Neuron (in vitro differentiated cells): ENCODE results near the gene UFD1.

Experiments used
- H2AFZ ChIP-seq: one replicate; pipeline ENCODE4 v1.6.1; 2013; ENCODE audit warnings: low read depth, mild to moderate bottlenecking, inconsistent platforms, low read length, moderate library complexity
- H3K27me3 ChIP-seq: one replicate; pipeline ENCODE4 v1.6.1; 2013; ENCODE audit warnings: low read length; ENCODE audit not compliant: insufficient read depth
- H3K36me3 ChIP-seq: one replicate; pipeline ENCODE4 v1.6.1; 2013; ENCODE audit warnings: low read length; ENCODE audit not compliant: insufficient read depth
- H3K4me1 ChIP-seq: one replicate; pipeline ENCODE4 v1.6.1; 2013; ENCODE audit warnings: low read length; ENCODE audit not compliant: insufficient read depth
- H3K4me3 ChIP-seq: 2 replicates; pipeline ENCODE4 v1.5.1; 2013; ENCODE audit warnings: mild to moderate bottlenecking, low read length, moderate library complexity
- H3K9me3 ChIP-seq: one replicate; pipeline ENCODE4 v1.6.1; 2013; ENCODE audit warnings: low read length

Gene UFD1, protein sequence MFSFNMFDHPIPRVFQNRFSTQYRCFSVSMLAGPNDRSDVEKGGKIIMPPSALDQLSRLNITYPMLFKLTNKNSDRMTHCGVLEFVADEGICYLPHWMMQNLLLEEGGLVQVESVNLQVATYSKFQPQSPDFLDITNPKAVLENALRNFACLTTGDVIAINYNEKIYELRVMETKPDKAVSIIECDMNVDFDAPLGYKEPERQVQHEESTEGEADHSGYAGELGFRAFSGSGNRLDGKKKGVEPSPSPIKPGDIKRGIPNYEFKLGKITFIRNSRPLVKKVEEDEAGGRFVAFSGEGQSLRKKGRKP

DNA sequence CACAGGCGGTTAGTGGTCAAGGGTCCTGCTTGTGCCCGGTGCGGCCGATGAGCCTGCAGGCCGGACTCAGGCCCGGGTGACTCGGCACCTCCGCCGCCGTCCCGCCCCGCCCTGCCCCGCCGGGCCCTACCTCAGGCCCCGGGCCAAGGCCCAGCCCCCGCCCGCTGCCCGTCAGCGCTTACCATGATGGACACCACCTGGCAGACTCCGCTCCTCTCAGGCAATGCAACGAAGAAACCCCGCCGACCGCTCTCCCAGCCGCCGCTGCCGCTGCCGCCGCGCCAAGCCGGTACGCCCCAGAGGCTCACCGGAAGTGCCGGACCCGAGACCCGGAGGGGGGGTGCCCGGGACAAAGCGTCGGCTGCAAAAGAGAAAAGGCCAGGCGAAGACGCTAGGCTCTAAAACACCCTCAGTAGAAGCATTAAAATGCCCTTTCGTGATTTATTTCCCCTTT, at the start of gene UFD1:
TSS of gene UFD1 (minus strand) at position 293 of the 454 bp plus-strand sequence. CDS start at position 185, 108 bp downstream.
- H3K27me3 ChIP-seq = no peaks in the 10 kb centered on the region
- H3K36me3 ChIP-seq = peaks cover 30% of the 10 kb centered on the region
- H2AFZ ChIP-seq = peak within 1 kb of the TSS; percentile 71
- H3K9me3 ChIP-seq = no peaks in the 10 kb centered on the region
- H3K4me1 ChIP-seq = peaks cover 22% of the 10 kb centered on the region
- H3K4me3 ChIP-seq = peak within 1 kb of the TSS; percentile 100

DNA sequence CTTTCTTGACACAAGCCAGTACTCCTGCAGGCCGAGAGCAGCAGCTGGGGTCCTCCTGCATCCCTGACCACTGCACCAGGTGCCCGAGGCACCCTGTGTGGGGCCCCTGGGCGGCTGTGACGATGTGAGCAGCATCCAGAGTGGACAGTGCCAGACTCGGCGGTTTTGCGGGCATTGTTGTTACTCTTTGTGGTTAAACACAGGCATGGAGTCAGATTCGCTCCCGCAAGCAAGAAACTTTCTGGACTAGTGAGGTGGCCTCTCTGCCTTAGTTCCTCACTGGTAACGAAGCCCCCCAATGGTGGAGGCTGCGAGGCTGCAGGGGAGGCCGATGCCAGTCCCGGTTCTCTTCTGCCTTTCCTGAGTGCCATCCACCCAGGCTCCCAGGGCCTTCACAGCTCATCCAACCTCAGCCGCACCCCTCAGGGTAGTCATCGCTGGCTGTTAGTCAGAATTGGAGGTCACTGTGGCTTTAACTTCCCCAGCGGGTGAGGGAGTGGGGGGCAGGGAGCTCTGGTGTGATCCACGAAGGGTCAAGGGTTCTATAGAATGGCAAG, 48.9 kb upstream of the UFD1 start:
- Histone ChIP-seq H3K4me3 (no peak overlapping the region), H3K27me3 (peaks cover 23% of the 10 kb centered on the region), H3K36me3 (no peaks in the 10 kb centered on the region), H2AFZ (no peak overlapping the region), H3K9me3 (peaks cover 6% of the 10 kb centered on the region), H3K4me1 (no peaks in the 10 kb centered on the region)

DNA sequence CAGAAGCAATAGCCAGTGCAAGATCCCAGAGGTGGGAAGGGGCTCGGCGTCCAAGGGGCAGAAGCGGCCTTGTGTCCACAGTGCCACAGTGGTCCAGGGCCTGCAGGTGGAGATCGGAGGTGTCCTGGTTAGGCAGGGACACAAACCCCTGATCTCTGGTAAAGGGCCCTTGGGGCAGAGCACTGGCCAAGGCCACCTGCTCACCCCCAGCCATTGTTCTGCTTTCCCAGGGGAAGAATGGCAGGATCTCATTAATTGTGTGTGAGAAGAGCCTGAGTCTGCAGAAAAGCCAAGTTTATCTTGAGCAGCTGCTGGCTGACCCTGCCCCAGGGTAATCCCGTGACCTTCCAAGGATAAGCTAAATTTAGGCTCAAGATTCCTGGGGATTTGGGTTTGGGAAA, 48.3 kb upstream of the UFD1 start:
- Histone ChIP-seq H3K9me3 (peaks cover 6% of the 10 kb centered on the region), H3K27me3 (peaks cover 28% of the 10 kb centered on the region), H3K4me1 (no peaks in the 10 kb centered on the region), H2AFZ (no peak overlapping the region), H3K36me3 (no peaks in the 10 kb centered on the region), H3K4me3 (no peak overlapping the region)

DNA sequence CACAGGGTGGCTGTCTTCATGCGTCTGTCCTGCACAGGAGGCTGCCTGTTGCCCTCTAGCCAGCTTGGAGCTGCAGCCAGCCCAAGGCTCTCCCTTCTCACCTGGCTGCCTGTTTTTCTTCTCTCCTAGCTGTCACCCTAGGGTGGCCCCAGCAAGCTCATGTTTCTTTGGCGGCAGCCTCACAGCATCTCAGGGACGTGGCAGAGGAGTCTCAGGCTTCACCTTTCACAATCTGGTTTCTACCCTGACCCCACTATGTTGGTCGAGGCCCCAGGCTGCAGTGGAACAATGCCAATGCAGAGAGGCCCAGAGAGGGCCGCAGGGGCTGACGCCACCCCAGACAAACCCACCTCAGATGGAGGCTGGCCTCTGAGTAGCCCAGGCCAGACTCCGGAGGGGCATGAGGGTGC, 47.7 kb upstream of the UFD1 start:
- no peaks in the 10 kb centered on the region for H3K4me1 ChIP-seq
- no peak overlapping the region for H3K4me3 ChIP-seq
- H3K27me3 ChIP-seq = peaks cover 28% of the 10 kb centered on the region
- H3K9me3 ChIP-seq = peaks cover 6% of the 10 kb centered on the region
- no peaks in the 10 kb centered on the region for H3K36me3 ChIP-seq
- H2AFZ ChIP-seq = no peak overlapping the region

DNA sequence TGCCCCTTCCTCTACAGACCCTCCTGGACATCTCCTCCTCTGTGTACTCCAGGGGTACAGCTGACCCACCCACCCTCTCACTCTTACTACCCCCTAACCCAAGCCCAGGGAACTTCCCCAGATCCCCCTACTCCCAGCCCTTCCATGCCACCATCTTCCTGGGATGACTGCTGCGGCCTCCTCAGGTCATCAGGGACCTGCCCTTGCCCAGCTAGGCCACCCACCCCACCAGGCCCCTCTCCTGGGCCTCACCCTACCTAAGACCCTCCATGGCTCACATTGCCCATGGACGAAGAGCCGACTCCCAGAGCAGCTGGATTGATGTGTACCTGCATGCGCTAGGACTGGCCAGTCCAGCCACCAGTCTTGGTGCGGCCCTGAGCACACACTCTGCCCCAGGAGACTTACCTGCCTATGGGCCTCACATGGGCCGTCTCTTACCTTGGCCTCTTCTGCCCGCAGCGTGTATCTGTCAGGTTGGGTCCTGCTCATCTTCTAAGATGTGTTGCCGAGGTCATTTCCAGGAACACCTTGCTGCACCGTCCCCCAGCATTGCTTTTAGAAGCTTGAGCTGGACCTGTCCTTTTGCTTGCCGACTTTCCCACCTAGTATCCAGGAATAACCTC, 47.2 kb upstream of the UFD1 start:
- no peaks in the 10 kb centered on the region for H3K36me3 ChIP-seq
- peaks cover 28% of the 10 kb centered on the region for H3K27me3 ChIP-seq
- no peak overlapping the region for H3K4me3 ChIP-seq
- H2AFZ ChIP-seq = no peak overlapping the region
- H3K9me3 ChIP-seq = peaks cover 6% of the 10 kb centered on the region
- no peaks in the 10 kb centered on the region for H3K4me1 ChIP-seq

DNA sequence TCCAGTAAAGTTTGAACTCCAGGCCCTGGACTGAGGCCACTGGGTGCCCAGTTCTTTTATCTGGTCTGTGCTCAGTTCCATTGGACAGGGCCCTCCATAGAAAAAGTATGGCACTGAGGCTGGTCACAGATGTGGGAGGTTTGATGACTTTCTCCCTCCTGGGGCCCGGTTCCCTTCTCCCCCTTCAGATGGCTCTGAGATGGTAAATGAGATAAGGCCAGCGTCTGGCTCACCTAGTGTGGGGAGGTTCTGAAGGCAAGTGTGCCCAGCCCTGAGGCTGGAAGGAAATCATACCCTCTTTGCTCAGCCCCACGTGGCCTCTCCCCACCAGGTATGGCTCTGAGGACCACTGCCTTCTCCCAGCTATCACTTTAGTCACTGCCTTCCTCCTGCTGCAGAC, 46.7 kb upstream of the UFD1 start:
- Histone ChIP-seq H3K9me3 (peaks cover 6% of the 10 kb centered on the region), H3K27me3 (peaks cover 28% of the 10 kb centered on the region), H3K4me3 (no peak overlapping the region), H2AFZ (no peak overlapping the region), H3K4me1 (no peaks in the 10 kb centered on the region), H3K36me3 (peaks cover 3% of the 10 kb centered on the region)

DNA sequence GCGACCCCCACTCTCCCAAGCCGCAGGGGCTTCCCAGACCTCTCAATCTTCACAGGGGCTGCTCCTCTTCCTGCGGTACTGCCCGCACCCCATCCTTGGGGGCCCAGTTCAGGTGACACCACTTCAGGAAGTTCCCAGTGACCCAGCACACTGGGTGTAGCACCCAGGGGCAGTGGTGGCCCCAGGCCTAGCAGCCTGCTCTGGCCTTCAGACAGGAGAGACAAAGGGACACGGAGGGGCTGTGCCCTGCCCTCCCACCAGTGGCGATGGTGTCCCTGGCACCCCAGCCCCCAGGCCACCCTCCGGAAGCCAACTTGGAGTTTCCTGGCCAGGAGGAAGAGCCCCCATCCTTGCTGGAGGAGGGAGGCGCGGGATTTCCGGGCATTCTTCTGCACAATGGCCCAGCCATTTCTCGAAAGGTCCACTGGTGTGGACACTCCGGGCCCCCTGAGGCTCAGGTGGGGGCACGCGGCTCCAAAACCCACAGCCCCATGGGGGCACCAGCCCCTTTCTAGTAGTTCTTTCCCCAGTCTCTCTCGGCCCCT, 46.2 kb upstream of the UFD1 start:
- no peak overlapping the region for H2AFZ ChIP-seq
- no peaks in the 10 kb centered on the region for H3K4me1 ChIP-seq
- peaks cover 5% of the 10 kb centered on the region for H3K36me3 ChIP-seq
- peaks cover 28% of the 10 kb centered on the region for H3K27me3 ChIP-seq
- no peak overlapping the region for H3K4me3 ChIP-seq
- peaks cover 6% of the 10 kb centered on the region for H3K9me3 ChIP-seq

DNA sequence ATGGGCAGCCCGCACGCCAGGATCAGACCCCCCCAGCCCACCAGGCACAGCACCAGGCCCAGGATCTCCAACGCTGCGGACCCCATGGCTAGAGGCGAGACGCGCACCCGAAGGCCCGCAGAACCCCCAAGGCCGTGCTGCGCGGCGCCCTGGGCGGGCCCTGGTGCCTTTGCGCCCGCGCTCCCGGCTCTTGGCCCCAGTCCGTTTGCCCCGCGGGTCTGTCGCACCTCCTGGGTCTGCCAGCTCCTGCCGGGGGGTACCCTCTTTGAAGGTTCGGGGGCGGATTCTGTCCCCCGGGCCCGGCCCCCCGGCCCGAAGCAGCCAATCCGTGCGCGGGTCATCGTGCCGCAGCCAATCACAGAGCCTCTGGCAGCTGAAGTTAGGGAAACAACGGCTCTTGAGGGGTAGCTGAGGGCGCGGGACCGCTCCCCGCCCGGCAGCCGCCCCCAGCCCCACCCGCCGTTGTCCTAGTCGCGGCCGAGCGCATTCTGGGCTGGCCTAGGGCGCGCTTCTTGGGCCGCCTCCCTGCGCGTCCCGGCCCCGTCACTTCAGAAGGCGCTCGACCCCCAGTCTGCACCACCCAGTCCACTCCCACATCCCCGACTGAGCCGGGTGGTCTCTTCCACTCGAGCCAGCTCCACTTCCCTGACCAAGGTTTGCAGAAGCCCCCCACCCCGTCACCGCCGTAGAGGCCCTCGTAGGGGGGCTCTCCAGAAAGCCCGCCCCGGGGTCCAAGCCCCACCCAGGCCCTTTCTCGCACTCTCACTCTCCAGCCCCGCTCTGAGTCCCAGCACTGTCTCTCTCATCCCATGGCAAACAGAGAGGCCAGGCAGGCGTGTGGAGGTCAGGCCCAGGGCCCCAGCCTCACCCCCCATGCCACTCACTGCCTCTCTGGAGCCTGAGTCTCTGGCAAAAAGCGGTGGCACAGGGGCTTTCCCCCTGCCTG, 45.5 kb upstream of the UFD1 start, which contains the start of gene CLDN5:
TSS of gene CLDN5 (minus strand) at position 241 of the 946 bp plus-strand sequence. CDS start at position 86, 155 bp downstream.
- Histone ChIP-seq H2AFZ (no peak within 1 kb of the TSS), H3K27me3 (peaks cover 28% of the 10 kb centered on the region), H3K9me3 (peaks cover 6% of the 10 kb centered on the region), H3K4me3 (no peak within 1 kb of the TSS), H3K36me3 (peaks cover 5% of the 10 kb centered on the region), H3K4me1 (no peaks in the 10 kb centered on the region)

DNA sequence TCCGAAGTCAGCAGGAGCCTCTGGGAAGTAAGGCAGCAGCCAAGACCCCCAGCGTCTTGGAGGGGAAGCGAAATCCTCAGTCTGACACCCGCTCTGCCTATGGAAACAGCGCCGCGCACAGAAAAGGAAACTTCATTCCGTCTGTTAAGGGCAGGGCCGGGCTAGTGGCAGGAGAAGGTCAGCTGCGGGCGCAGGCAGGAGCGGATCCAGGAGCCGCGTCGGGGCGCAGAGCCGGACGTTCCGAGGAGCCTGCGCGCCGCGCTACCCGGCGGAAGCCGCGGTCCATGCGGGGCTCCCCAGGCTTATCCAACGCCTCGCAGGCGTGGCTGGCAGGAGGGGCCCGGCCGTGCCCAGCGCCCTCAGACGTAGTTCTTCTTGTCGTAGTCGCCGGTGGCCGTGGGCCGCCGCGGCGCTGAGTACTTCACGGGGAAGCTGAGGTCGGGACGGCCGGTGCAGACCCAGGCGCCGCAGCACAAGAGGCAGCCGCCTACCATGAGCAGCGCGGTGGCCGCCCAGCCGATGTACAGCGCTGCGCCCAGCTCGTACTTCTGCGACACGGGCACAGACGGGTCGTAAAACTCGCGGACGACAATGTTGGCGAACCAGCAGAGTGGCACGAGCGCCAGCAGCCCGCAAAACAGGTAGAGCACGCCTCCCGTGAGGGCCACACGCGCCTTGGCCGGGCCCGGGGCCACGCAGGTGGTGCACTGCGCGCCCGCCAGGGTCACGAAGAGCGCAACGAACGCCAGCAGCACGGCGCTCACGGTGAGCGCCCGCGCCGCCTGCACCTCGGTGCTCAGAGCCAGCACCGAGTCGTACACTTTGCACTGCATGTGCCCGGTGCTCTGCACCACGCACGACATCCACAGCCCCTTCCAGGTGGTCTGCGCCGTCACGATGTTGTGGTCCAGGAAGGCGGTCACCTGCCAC, 44.5 kb upstream of the UFD1 start:
- Histone ChIP-seq H2AFZ (no peak overlapping the region), H3K36me3 (peaks cover 5% of the 10 kb centered on the region), H3K4me3 (no peak overlapping the region), H3K4me1 (no peaks in the 10 kb centered on the region), H3K27me3 (peaks cover 28% of the 10 kb centered on the region), H3K9me3 (peaks cover 6% of the 10 kb centered on the region)

DNA sequence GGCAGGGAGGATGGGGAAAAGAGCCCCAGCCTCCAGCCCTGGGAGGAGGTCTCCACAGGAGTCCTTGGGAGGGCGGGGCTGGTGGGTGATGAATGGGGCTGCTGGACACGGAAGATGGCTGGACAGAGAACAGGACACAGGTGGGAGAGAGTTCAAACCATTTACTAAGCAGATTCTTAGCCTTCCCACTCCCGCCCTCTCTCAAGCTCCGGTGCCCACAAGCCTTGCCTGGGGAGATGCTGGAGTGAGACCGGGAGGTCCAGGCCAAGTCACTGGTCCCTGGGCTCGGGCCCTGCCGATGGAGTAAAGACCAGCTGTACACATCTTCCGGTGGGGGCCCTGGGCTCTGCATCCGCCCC, 43.9 kb upstream of the UFD1 start:
- no peak overlapping the region for H2AFZ ChIP-seq
- H3K27me3 ChIP-seq = peaks cover 28% of the 10 kb centered on the region
- peaks cover 8% of the 10 kb centered on the region for H3K36me3 ChIP-seq
- H3K9me3 ChIP-seq = peaks cover 6% of the 10 kb centered on the region
- no peaks in the 10 kb centered on the region for H3K4me1 ChIP-seq
- no peak overlapping the region for H3K4me3 ChIP-seq

DNA sequence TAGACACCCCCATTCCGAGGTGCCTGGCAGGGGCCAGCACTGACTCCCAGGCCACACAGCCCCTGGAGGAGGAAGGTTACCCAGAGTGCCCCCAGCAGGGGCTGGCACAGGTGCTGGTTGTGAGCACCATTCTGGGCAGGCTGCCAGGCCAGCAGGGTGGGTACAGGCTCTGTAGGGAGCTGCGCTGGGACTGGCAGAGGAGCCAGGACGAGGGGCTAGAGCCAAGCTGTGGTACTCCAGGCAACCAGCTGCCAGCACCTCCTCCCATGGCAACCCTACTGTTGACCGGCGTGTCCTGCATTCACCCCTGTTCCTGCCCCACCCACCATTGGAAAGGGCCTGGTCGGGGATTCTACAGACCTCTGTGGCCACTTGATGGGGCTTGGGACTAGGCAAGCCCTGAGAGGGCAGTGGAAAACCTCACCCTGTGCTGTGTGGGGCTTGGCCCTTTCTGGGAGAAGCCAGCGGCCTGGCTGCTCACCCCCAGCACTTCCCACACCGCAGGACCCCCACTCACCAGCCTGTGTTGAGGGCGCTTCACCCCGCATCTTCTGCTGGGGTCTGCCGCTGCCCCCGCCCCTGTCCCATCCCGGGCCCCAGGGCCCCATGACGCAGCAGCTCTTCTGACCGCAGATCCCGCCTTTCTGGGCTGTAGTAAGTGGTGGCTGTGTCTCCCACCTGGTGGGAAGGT, 43.3 kb upstream of the UFD1 start:
- peaks cover 28% of the 10 kb centered on the region for H3K27me3 ChIP-seq

More for the DNA sequence above, 43.3 kb upstream of the UFD1 start:
- Histone ChIP-seq H3K4me1 (no peaks in the 10 kb centered on the region), H3K9me3 (peaks cover 6% of the 10 kb centered on the region), H3K4me3 (no peak overlapping the region), H3K36me3 (peaks cover 9% of the 10 kb centered on the region), H2AFZ (no peak overlapping the region)
